GM12878 (cell line): Measurements from ENCODE around the gene ANKRD61. TPM values are rescaled to one million over a fixed set of nuclear protein-coding genes. Genes with fewer than 3 reads are reported as not detected.
"Not testable (repeated sequence)": the region's sequence is repeated elsewhere in the genome, so short reads cannot be mapped to it uniquely, and the experiment has no call there.

ENCODE experiments used
- ATAC-seq: fragments of 200-7000 bp; cut with Tn5 transposase; 3 replicates; pipeline ENCODE4 v1.9.1; 2020; ENCODE audit warnings: mild to moderate bottlenecking, moderate library complexity
- BruUV-seq: library from RNA; stranded (reverse); fragments of 400-500 nt; replicated peaks from 2 replicates; lab custom pipeline; 2021; lab: Mats Ljungman, UMichigan
- CTCF ChIA-PET: fragments of 300-600 bp; sonication (Branson Sonifier 250); formaldehyde crosslinking; extraction: SDS; loops from one replicate; lab custom pipeline; 2021; ENCODE audit warnings: inconsistent platforms; lab: Yijun Ruan, JAX
- POLR2A ChIA-PET: fragments of 350-600 bp; formaldehyde crosslinking; extraction: SDS; loops from one replicate; lab custom pipeline; 2021; ENCODE audit warnings: inconsistent platforms; lab: Charles Lee
- RAD21 ChIA-PET: fragments of 300-600 bp; sonication (Branson Sonifier 250); formaldehyde crosslinking; loops from one replicate; lab custom pipeline; 2023; ENCODE audit warnings: antibody characterized with exemption; ENCODE audit not compliant: unreplicated experiment; lab: Charles Lee
- SMC1A ChIA-PET: fragments of 300-600 bp; sonication (Branson Sonifier 250); formaldehyde crosslinking; loops from one replicate; lab custom pipeline; 2023; ENCODE audit not compliant: unreplicated experiment, uncharacterized antibody; lab: Charles Lee
- DNase-seq: peaks from one replicate; pipeline ENCODE4 v3.0.0-alpha.2; 2011; ENCODE audit warnings: low read depth, low spot score
- FAIRE-seq: peaks from 3 replicates; lab custom pipeline; 2011; peaks lifted over from hg19 to GRCh38; lab: Jason Lieb, UNC
- H2AFZ ChIP-seq: 2 replicates; pipeline ENCODE4 v1.6.0; 2011; ENCODE audit warnings: low read depth, low read length, control low read depth; ENCODE audit not compliant: control insufficient read depth
- H3K27ac ChIP-seq: 2 replicates; pipeline ENCODE4 v1.5.1; 2011; ENCODE audit warnings: control low read depth; ENCODE audit not compliant: control insufficient read depth, insufficient read depth
- H3K27me3 ChIP-seq, 2 experiments: replicated peaks in 1 of 2; 2 replicates each; pipeline versions ENCODE4 v1.6.0 to v1.6.1; 2011; ENCODE audit warnings: low read length in 1 of 2; ENCODE audit not compliant: control insufficient read depth in 2 of 2, insufficient read depth in 2 of 2
- H3K36me3 ChIP-seq, 2 experiments: 2 replicates each; pipeline ENCODE4 v1.5.1; 2011; ENCODE audit warnings: low read length in 1 of 2; ENCODE audit not compliant: control insufficient read depth in 2 of 2, insufficient read depth in 2 of 2
- H3K4me1 ChIP-seq: 2 replicates; pipeline ENCODE4 v1.6.1; 2011; ENCODE audit warnings: mild to moderate bottlenecking, low read length, moderate library complexity, mixed read lengths; ENCODE audit not compliant: control insufficient read depth, insufficient read depth
- H3K4me2 ChIP-seq: 2 replicates; pipeline ENCODE4 v1.6.0; 2011; ENCODE audit warnings: control low read depth; ENCODE audit not compliant: control insufficient read depth, insufficient read depth
- H3K4me3 ChIP-seq: fragments of 200-600 bp; sonication (generic); 2 replicates; pipeline ENCODE4 v1.5.1; 2016
- H3K79me2 ChIP-seq: 2 replicates; pipeline ENCODE4 v1.6.0; 2011; ENCODE audit warnings: low read length; ENCODE audit not compliant: control insufficient read depth, insufficient read depth
- H3K9ac ChIP-seq: 2 replicates; pipeline ENCODE4 v1.8.0; 2011; ENCODE audit warnings: low read length, control low read depth, mixed read lengths; ENCODE audit not compliant: control insufficient read depth, insufficient read depth
- H3K9me3 ChIP-seq: replicated peaks from 3 replicates; pipeline ENCODE4 v1.5.1; 2011; ENCODE audit warnings: mild to moderate bottlenecking, low read length; ENCODE audit not compliant: control insufficient read depth, insufficient read depth
- H4K20me1 ChIP-seq: 2 replicates; pipeline ENCODE4 v1.6.0; 2011; ENCODE audit not compliant: control insufficient read depth, insufficient read depth
- BCLAF1 ChIP-seq: fragments of 450-650 bp; IDR thresholded peaks from 2 replicates; pipeline ENCODE4 v1.6.1; 2017; ENCODE audit warnings: antibody characterized with exemption, mild to moderate bottlenecking, moderate library complexity
- CREM ChIP-seq: IDR thresholded peaks from 2 replicates; pipeline ENCODE4 v1.6.1; 2014; ENCODE audit warnings: antibody characterized with exemption, low read depth
- CTCF ChIP-seq, 3 experiments: IDR thresholded peaks in 2 of 3; conservative IDR thresholded peaks in 1 of 3; 2 replicates each; pipeline ENCODE4 v1.5.1; 2011; ENCODE audit warnings: low read depth in 3 of 3, low read length in 3 of 3, mild to moderate bottlenecking in 3 of 3, control low read depth in 2 of 3, moderate library complexity in 2 of 3, inconsistent platforms in 1 of 3, mixed read lengths in 1 of 3; ENCODE audit not compliant: control insufficient read depth in 2 of 3, insufficient read depth in 1 of 3; ENCODE audit errors: extremely low read depth in 1 of 3
- FOS ChIP-seq: IDR thresholded peaks from 3 replicates; pipeline ENCODE4 v1.6.1; 2011; ENCODE audit warnings: borderline replicate concordance; ENCODE audit not compliant: insufficient read length; ENCODE audit errors: extremely low read depth
- JUND ChIP-seq: IDR thresholded peaks from 2 replicates; pipeline ENCODE4 v1.6.1; 2012; ENCODE audit warnings: low read depth, mild to moderate bottlenecking, low read length, improper control_type of control experiment, moderate library complexity
- NKRF ChIP-seq: fragments of 450-650 bp; conservative IDR thresholded peaks from 2 replicates; pipeline ENCODE4 v1.6.1; 2017; ENCODE audit warnings: mild to moderate bottlenecking, moderate library complexity
- NR2C1 ChIP-seq: fragments of 450-650 bp; IDR thresholded peaks from 2 replicates; pipeline ENCODE4 v1.6.1; 2017; ENCODE audit warnings: antibody characterized with exemption, mild to moderate bottlenecking, moderate library complexity
- YBX1 ChIP-seq: fragments of 450-650 bp; IDR thresholded peaks from 2 replicates; pipeline ENCODE4 v1.6.1; 2016; ENCODE audit warnings: antibody characterized with exemption
- ZSCAN29 ChIP-seq: fragments of 450-650 bp; IDR thresholded peaks from 2 replicates; pipeline ENCODE4 v1.6.1; 2017; ENCODE audit warnings: mild to moderate bottlenecking, moderate library complexity
- WGBS: methylation state at CpG from one replicate; pipeline ENCODE4 v1.1.6; 2016; ENCODE audit warnings: low lambda C conversion rate; ENCODE audit not compliant: insufficient replicate concordance, insufficient coverage; ENCODE audit errors: missing lambda C conversion rate; 5-methylcytosine and 5-hydroxymethylcytosine counted together
- in situ Hi-C: fragments of 300-500 bp; cut with MboI; formaldehyde crosslinking; loops from 9 replicates; pipeline ENCODE4 v1.14.3; 2018; ENCODE audit warnings: mixed read lengths
- intact Hi-C: fragments of 100-400 bp; cut with micrococcal nuclease; formaldehyde crosslinking; loops from one replicate; pipeline ENCODE4 v1.14.2; 2022; ENCODE audit not compliant: unreplicated experiment
- polyA plus RNA-seq, 11 experiments: library from polyadenylated mRNA; depleted of rRNA in 4 of 11; unstranded in 6 of 11; stranded (reverse) in 5 of 11; fragments of >200 nt; fragmentation: Nextera tagmentation in 4 of 11; fragmentation: Illumina TruSeq in 1 of 11; extraction: Ambion mirVana in 4 of 11; extraction: Trizol in 1 of 11; gene quantifications; 1 replicate in 1 of 11; 2 replicates in 10 of 11; pipeline versions ENCODE4 v1.2.1 to v1.2.3, GENCODE V29; 2011 to 2016; ENCODE audit warnings: inconsistent platforms in 2 of 11, missing spikeins in 2 of 11, low read depth in 1 of 11
- total RNA-seq, 4 experiments: library from RNA; depleted of rRNA in 3 of 4; stranded (reverse); fragments of >200 nt in 3 of 4; fragmentation: Illumina TruSeq in 1 of 4; extraction: Trizol in 1 of 4; gene quantifications; 2 replicates each; pipeline versions ENCODE4 v1.2.1 to v1.2.3, GENCODE V29; 2013 to 2021

ANKRD61 gene
- total and polyA plus RNA-seq, 10 of the 15 experiments (the other 5 are each of a cell fraction or from before 2014, with no cell fraction given), result 0.11 to 0.64 (median 0.28) TPM

GRCh38 chr7:6049780-6050179 lies 18.6 kb downstream of the ANKRD61 start:
- no peak overlapping the region for H3K27ac ChIP-seq
- RAD21 ChIA-PET, result no interaction called here
- FAIRE-seq (no peak), ATAC-seq (no peak), DNase-seq (no peak)
- H2AFZ ChIP-seq, result no peak overlapping the region
- H3K36me3 ChIP-seq, result peaks cover 4 to 18% of the 10 kb centered on the region in 2 experiments
- intact Hi-C loops (no loop called here), in situ Hi-C loops (no loop called here)
- no peak overlapping the region for H3K4me2 ChIP-seq
- no peaks in the 10 kb centered on the region for H4K20me1 ChIP-seq
- no peaks in the 10 kb centered on the region; the same call in 1 of the 2 replicates for H3K79me2 ChIP-seq
- H3K9ac ChIP-seq, result no peak overlapping the region
- 85% methylated on average over 4 of the region's 4 CpGs for WGBS
- no peaks in the 10 kb centered on the region for H3K9me3 ChIP-seq
- H3K4me1 ChIP-seq, result no peaks in the 10 kb centered on the region
- no TSS peak for BruUV-seq
- no peak overlapping the region for H3K4me3 ChIP-seq
- TF ChIP-seq BCLAF1 (no peak), YBX1 (no peak), NKRF (no peak), JUND (no peak), FOS (no peak), CREM (no peak), CTCF (IDR thresholded peaks at IDR 0.05 in 2 of 3, conservative IDR thresholded peaks at IDR 0.05 in 1 of 3; ENCODE audit: control insufficient read depth in 2 of 3, extremely low read depth in 1 of 3, insufficient read depth in 1 of 3, low read depth in 3 of 3, low read length in 3 of 3) (no peak), ZSCAN29 (no peak), NR2C1 (no peak)
- CTCF ChIA-PET, result no interaction called here
- SMC1A ChIA-PET, result no interaction called here
- H3K27me3 ChIP-seq, result no peaks in the 10 kb centered on the region
- POLR2A ChIA-PET, result interaction anchor here (0.6 kb wide), 1 partner anchor 331 kb away, joined by 8 read pairs; no protein-coding TSS in a partner anchor

- DNase-seq, FAIRE-seq, in situ Hi-C loops, H3K4me2 ChIP-seq, intact Hi-C loops, H4K20me1 ChIP-seq, H3K9me3 ChIP-seq, H3K79me2 ChIP-seq, H3K27me3 ChIP-seq, BruUV-seq, H3K27ac ChIP-seq, H3K4me3 ChIP-seq, SMC1A ChIA-PET, ATAC-seq, H2AFZ ChIP-seq, H3K4me1 ChIP-seq, H3K9ac ChIP-seq: not testable (repeated sequence)
- ChIA-PET POLR2A (interaction anchor here (0.6 kb wide), 1 partner anchor 325 kb away, joined by 9 read pairs; no protein-coding TSS in a partner anchor), CTCF (interaction anchor here (0.6 kb wide), 1 partner anchor 43 kb away, joined by 3 read pairs; the partner anchor contains the start of gene PMS2), RAD21 (interaction anchor here (0.7 kb wide), 1 partner anchor 350 kb away, joined by 3 read pairs; no protein-coding TSS in a partner anchor)
- WGBS, result 97% methylated on average over 8 of the region's 9 CpGs
- peaks cover 4 to 15% of the 10 kb centered on the region in 2 experiments for H3K36me3 ChIP-seq
Measured at GRCh38 chr7:6051185-6051584, 20.0 kb downstream of the ANKRD61 start.
